ENCODE results near the gene FAM53B.

DNA sequence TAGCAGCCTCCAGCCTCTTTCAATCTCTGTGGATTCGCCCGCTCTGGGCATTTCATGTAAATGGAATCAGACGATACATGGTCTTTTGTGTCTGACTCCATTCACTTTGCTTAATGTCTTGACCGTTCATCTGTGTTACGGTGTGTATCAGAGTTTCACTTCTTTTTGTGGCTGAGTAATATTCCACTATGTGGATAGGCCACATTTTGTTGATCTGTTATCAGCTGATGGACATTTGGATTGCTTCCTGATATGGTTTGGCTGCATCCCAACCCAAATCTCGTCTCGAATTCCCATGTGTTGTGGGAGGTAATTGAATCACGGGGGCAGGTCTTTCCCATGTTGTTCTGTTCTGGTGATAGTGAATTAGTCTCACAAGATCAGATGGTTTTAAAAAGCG is 173.5 kb downstream of the FAM53B start:
- TF ChIP-seq POLR2A (IDR thresholded peaks at IDR 0.05; ENCODE audit: low read depth, low read length) (no peak), POLR2AphosphoS5 (IDR thresholded peaks at IDR 0.05; ENCODE audit: low read depth, low read length) (no peak), TAF1 (IDR thresholded peaks at IDR 0.05; ENCODE audit: borderline replicate concordance, low read depth, low read length) (no peak)

Measured in GM12892 (cell line).